ENCODE measurements around the gene MAST3. TPM values are rescaled to one million over a fixed set of nuclear protein-coding genes. Genes with fewer than 3 reads are reported as not detected.

Gene MAST3
- 7.2 TPM for polyA plus RNA-seq (2012; ENCODE audit: low read depth, missing spikeins)

- FAIRE-seq (peak; percentile 92), DNase-seq (ENCODE audit: insufficient read length, low spot score) (peak; percentile 95)
- TF ChIP-seq TAF1 (IDR thresholded peaks at IDR 0.05; ENCODE audit: low read depth, low read length) (no peak), POLR2A (IDR thresholded peaks at IDR 0.05; ENCODE audit: low read depth, low read length) (0 out of 2 replicates have a peak, but pooled peaks have one; percentile 27), POLR2AphosphoS5 (IDR thresholded peaks at IDR 0.05; ENCODE audit: low read depth, low read length) (no peak), PAX5 (IDR thresholded peaks at IDR 0.05; ENCODE audit: insufficient read depth, low read length, severe bottlenecking) (no peak)
Measured at GRCh38 chr19:18097217-18097992, at the start of gene MAST3. Gene MAST3 (plus strand): TSS chr19:18097778. CDS start chr19:18097793, 15 bp downstream.

GRCh38 chr19:18049385-18049784 lies 48.2 kb upstream of the MAST3 start:
- no peak for FAIRE-seq
- DNase-seq (ENCODE audit: insufficient read length, low spot score), result no peak
- TF ChIP-seq TAF1 (IDR thresholded peaks at IDR 0.05; ENCODE audit: low read depth, low read length) (no peak), PAX5 (IDR thresholded peaks at IDR 0.05; ENCODE audit: insufficient read depth, low read length, severe bottlenecking) (no peak), POU2F2 (IDR thresholded peaks at IDR 0.05; ENCODE audit: low read depth, low read length) (no peak), POLR2AphosphoS5 (IDR thresholded peaks at IDR 0.05; ENCODE audit: low read depth, low read length) (no peak), SPI1 (IDR thresholded peaks at IDR 0.05; ENCODE audit: low read depth, low read length) (no peak), POLR2A (IDR thresholded peaks at IDR 0.05; ENCODE audit: low read depth, low read length) (no peak)

- DNase-seq (ENCODE audit: insufficient read length, low spot score) (no peak), FAIRE-seq (no peak)
- no peak for TF ChIP-seq POLR2A (IDR thresholded peaks at IDR 0.05; ENCODE audit: low read depth, low read length)
- no peak for TF ChIP-seq SPI1 (IDR thresholded peaks at IDR 0.05; ENCODE audit: low read depth, low read length)
- no peak for TF ChIP-seq POLR2AphosphoS5 (IDR thresholded peaks at IDR 0.05; ENCODE audit: low read depth, low read length)
- no peak for TF ChIP-seq TAF1 (IDR thresholded peaks at IDR 0.05; ENCODE audit: low read depth, low read length)
- no peak for TF ChIP-seq PAX5 (IDR thresholded peaks at IDR 0.05; ENCODE audit: insufficient read depth, low read length, severe bottlenecking)
- TF ChIP-seq POU2F2 (IDR thresholded peaks at IDR 0.05; ENCODE audit: low read depth, low read length), result no peak
Measured at GRCh38 chr19:18051887-18052286, 45.7 kb upstream of the MAST3 start.

GRCh38 chr19:18053576-18054219 lies 43.9 kb upstream of the MAST3 start:
- no peak for FAIRE-seq
- no peak for DNase-seq (ENCODE audit: insufficient read length, low spot score)
- TF ChIP-seq POLR2AphosphoS5 (IDR thresholded peaks at IDR 0.05; ENCODE audit: low read depth, low read length) (no peak), SPI1 (IDR thresholded peaks at IDR 0.05; ENCODE audit: low read depth, low read length) (no peak), TAF1 (IDR thresholded peaks at IDR 0.05; ENCODE audit: low read depth, low read length) (no peak), POU2F2 (IDR thresholded peaks at IDR 0.05; ENCODE audit: low read depth, low read length) (no peak), POLR2A (IDR thresholded peaks at IDR 0.05; ENCODE audit: low read depth, low read length) (no peak), PAX5 (IDR thresholded peaks at IDR 0.05; ENCODE audit: insufficient read depth, low read length, severe bottlenecking) (no peak)

- DNase-seq (ENCODE audit: insufficient read length, low spot score) (no peak), FAIRE-seq (no peak)
- TF ChIP-seq POLR2A (IDR thresholded peaks at IDR 0.05; ENCODE audit: low read depth, low read length) (no peak), SPI1 (IDR thresholded peaks at IDR 0.05; ENCODE audit: low read depth, low read length) (no peak), POLR2AphosphoS5 (IDR thresholded peaks at IDR 0.05; ENCODE audit: low read depth, low read length) (no peak), TAF1 (IDR thresholded peaks at IDR 0.05; ENCODE audit: low read depth, low read length) (no peak), PAX5 (IDR thresholded peaks at IDR 0.05; ENCODE audit: insufficient read depth, low read length, severe bottlenecking) (no peak), POU2F2 (IDR thresholded peaks at IDR 0.05; ENCODE audit: low read depth, low read length) (no peak)
Measured at GRCh38 chr19:18055967-18056366, 41.6 kb upstream of the MAST3 start.

GRCh38 chr19:18057557-18057956 lies 40.0 kb upstream of the MAST3 start:
- no peak for FAIRE-seq
- no peak for DNase-seq (ENCODE audit: insufficient read length, low spot score)
- TF ChIP-seq POU2F2 (IDR thresholded peaks at IDR 0.05; ENCODE audit: low read depth, low read length) (no peak), POLR2A (IDR thresholded peaks at IDR 0.05; ENCODE audit: low read depth, low read length) (no peak), TAF1 (IDR thresholded peaks at IDR 0.05; ENCODE audit: low read depth, low read length) (no peak), PAX5 (IDR thresholded peaks at IDR 0.05; ENCODE audit: insufficient read depth, low read length, severe bottlenecking) (no peak), SPI1 (IDR thresholded peaks at IDR 0.05; ENCODE audit: low read depth, low read length) (no peak), POLR2AphosphoS5 (IDR thresholded peaks at IDR 0.05; ENCODE audit: low read depth, low read length) (no peak)

GRCh38 chr19:18058208-18059009 lies 39.2 kb upstream of the MAST3 start:
- DNase-seq (ENCODE audit: insufficient read length, low spot score) (peak; percentile 87), FAIRE-seq (peak; percentile 84)
- TF ChIP-seq PAX5 (IDR thresholded peaks at IDR 0.05; ENCODE audit: insufficient read depth, low read length, severe bottlenecking) (no peak), TAF1 (IDR thresholded peaks at IDR 0.05; ENCODE audit: low read depth, low read length) (no peak), SPI1 (IDR thresholded peaks at IDR 0.05; ENCODE audit: low read depth, low read length) (no peak), POLR2AphosphoS5 (IDR thresholded peaks at IDR 0.05; ENCODE audit: low read depth, low read length) (no peak), POLR2A (IDR thresholded peaks at IDR 0.05; ENCODE audit: low read depth, low read length) (no peak), POU2F2 (IDR thresholded peaks at IDR 0.05; ENCODE audit: low read depth, low read length) (no peak)

GRCh38 chr19:18059297-18059696 lies 38.3 kb upstream of the MAST3 start:
- FAIRE-seq, result no peak
- TF ChIP-seq SPI1 (IDR thresholded peaks at IDR 0.05; ENCODE audit: low read depth, low read length), result no peak
- TF ChIP-seq POU2F2 (IDR thresholded peaks at IDR 0.05; ENCODE audit: low read depth, low read length), result no peak
- TF ChIP-seq TAF1 (IDR thresholded peaks at IDR 0.05; ENCODE audit: low read depth, low read length), result no peak
- TF ChIP-seq POLR2A (IDR thresholded peaks at IDR 0.05; ENCODE audit: low read depth, low read length), result no peak
- TF ChIP-seq PAX5 (IDR thresholded peaks at IDR 0.05; ENCODE audit: insufficient read depth, low read length, severe bottlenecking), result no peak
- no peak for TF ChIP-seq POLR2AphosphoS5 (IDR thresholded peaks at IDR 0.05; ENCODE audit: low read depth, low read length)
- DNase-seq (ENCODE audit: insufficient read length, low spot score), result no peak

All from GM12891 (cell line).